ENCODE data around the gene PRKN. TPM values are rescaled to one million over a fixed set of nuclear protein-coding genes. Genes with fewer than 3 reads are reported as not detected.

Gene PRKN
- total RNA-seq, 1 donor from 2014 or later, result 7.0 TPM

GRCh38 chr6:161308075-161308655 lies 1419.4 kb downstream of the PRKN start:
- Mint-ChIP-seq H3K4me1 (ENCODE audit: low read depth, unreplicated experiment) (no peaks in the 10 kb centered on the region), H3K27ac (ENCODE audit: unreplicated experiment) (no peak overlapping the region), H3K27me3 (ENCODE audit: unreplicated experiment) (no peaks in the 10 kb centered on the region), H3K36me3 (ENCODE audit: unreplicated experiment) (peaks cover 5% of the 10 kb centered on the region), H3K4me3 (ENCODE audit: unreplicated experiment) (no peak overlapping the region), H3K9me3 (ENCODE audit: unreplicated experiment) (no peaks in the 10 kb centered on the region)
- no peak for TF ChIP-seq CTCF (IDR thresholded peaks at IDR 0.05; ENCODE audit: partially characterized antibody, unreplicated experiment)
- no peak for DNase-seq

GRCh38 chr6:161305860-161306259 lies 1421.7 kb downstream of the PRKN start:
- no peak for DNase-seq
- Mint-ChIP-seq H3K4me3 (ENCODE audit: unreplicated experiment) (no peak overlapping the region), H3K4me1 (ENCODE audit: low read depth, unreplicated experiment) (no peaks in the 10 kb centered on the region), H3K9me3 (ENCODE audit: unreplicated experiment) (no peaks in the 10 kb centered on the region), H3K27me3 (ENCODE audit: unreplicated experiment) (no peaks in the 10 kb centered on the region), H3K27ac (ENCODE audit: unreplicated experiment) (no peak overlapping the region), H3K36me3 (ENCODE audit: unreplicated experiment) (peaks cover 5% of the 10 kb centered on the region)
- TF ChIP-seq CTCF (IDR thresholded peaks at IDR 0.05; ENCODE audit: partially characterized antibody, unreplicated experiment), result no peak

GRCh38 chr6:161303628-161304340 lies 1423.8 kb downstream of the PRKN start:
- Mint-ChIP-seq H3K9me3 (ENCODE audit: unreplicated experiment) (no peaks in the 10 kb centered on the region), H3K36me3 (ENCODE audit: unreplicated experiment) (peaks cover 5% of the 10 kb centered on the region), H3K27me3 (ENCODE audit: unreplicated experiment) (no peaks in the 10 kb centered on the region), H3K4me3 (ENCODE audit: unreplicated experiment) (no peak overlapping the region), H3K4me1 (ENCODE audit: low read depth, unreplicated experiment) (no peaks in the 10 kb centered on the region), H3K27ac (ENCODE audit: unreplicated experiment) (no peak overlapping the region)
- no peak for DNase-seq
- TF ChIP-seq CTCF (IDR thresholded peaks at IDR 0.05; ENCODE audit: partially characterized antibody, unreplicated experiment), result no peak

- H3K9me3 Mint-ChIP-seq (ENCODE audit: unreplicated experiment), result no peaks in the 10 kb centered on the region
- H3K4me1 Mint-ChIP-seq (ENCODE audit: low read depth, unreplicated experiment), result no peaks in the 10 kb centered on the region
- peaks cover 5% of the 10 kb centered on the region for H3K36me3 Mint-ChIP-seq (ENCODE audit: unreplicated experiment)
- no peaks in the 10 kb centered on the region for H3K27me3 Mint-ChIP-seq (ENCODE audit: unreplicated experiment)
- no peak overlapping the region for H3K4me3 Mint-ChIP-seq (ENCODE audit: unreplicated experiment)
- DNase-seq, result no peak
- TF ChIP-seq CTCF (IDR thresholded peaks at IDR 0.05; ENCODE audit: partially characterized antibody, unreplicated experiment), result no peak
- no peak overlapping the region for H3K27ac Mint-ChIP-seq (ENCODE audit: unreplicated experiment)
Observed at GRCh38 chr6:161302949-161303348, 1424.6 kb downstream of the PRKN start.

- no peak overlapping the region for H3K4me3 Mint-ChIP-seq (ENCODE audit: unreplicated experiment)
- H3K27ac Mint-ChIP-seq (ENCODE audit: unreplicated experiment), result no peak overlapping the region
- H3K9me3 Mint-ChIP-seq (ENCODE audit: unreplicated experiment), result peaks cover 1% of the 10 kb centered on the region
- no peaks in the 10 kb centered on the region for H3K27me3 Mint-ChIP-seq (ENCODE audit: unreplicated experiment)
- H3K4me1 Mint-ChIP-seq (ENCODE audit: low read depth, unreplicated experiment), result no peaks in the 10 kb centered on the region
- no peak for TF ChIP-seq CTCF (IDR thresholded peaks at IDR 0.05; ENCODE audit: partially characterized antibody, unreplicated experiment)
- no peak for DNase-seq
- peaks cover 8% of the 10 kb centered on the region for H3K36me3 Mint-ChIP-seq (ENCODE audit: unreplicated experiment)
Observed at GRCh38 chr6:161301338-161301737, 1426.2 kb downstream of the PRKN start.
